HG02678 (cell line): Measurements from ENCODE around the gene TKT.
A peak's percentile ranks its signal among the peaks of the same experiment; 100 is the strongest.
"Not testable (repeated sequence)": the region's sequence is repeated elsewhere in the genome, so short reads cannot be mapped to it uniquely, and the experiment has no call there.

Experiments used
- ATAC-seq: cut with Tn5 transposase; IDR thresholded peaks from one replicate; pipeline ENCODE4 v1.9.1; 2021; ENCODE audit warnings: mild to moderate bottlenecking, moderate library complexity; ENCODE audit not compliant: unreplicated experiment

TKT gene

GRCh38 chr3:53255775-53256703 is at the start of gene TKT:
TKT (minus strand) TSS chr3:53256022; CDS start chr3:53255942, 80 bp downstream.
- peak; percentile 57 for ATAC-seq

GRCh38 chr3:53303957-53304356 is 48.1 kb upstream of the TKT start:
- ATAC-seq = no peak

GRCh38 chr3:53303549-53303948 is 47.7 kb upstream of the TKT start:
- ATAC-seq = no peak

DNA sequence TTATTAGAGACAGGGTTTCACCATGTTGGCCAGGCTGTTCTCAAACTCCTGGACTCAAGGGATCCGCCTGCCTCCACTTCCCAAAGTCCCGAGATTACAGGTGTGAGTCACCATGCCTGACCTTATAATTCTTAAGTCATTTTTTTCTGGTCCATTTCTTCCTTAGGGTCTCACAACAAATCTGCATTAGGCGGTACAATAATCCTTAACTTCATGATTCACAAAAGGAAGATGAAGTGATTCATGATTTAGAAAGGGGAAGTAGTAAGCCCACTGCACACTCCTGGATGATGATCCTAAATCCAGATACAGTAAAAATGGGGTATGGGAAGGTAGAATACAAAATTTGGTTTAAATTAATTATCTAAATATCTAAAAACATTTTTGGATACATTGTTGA is 45.0 kb upstream of the TKT start:
- no peak for ATAC-seq

DNA sequence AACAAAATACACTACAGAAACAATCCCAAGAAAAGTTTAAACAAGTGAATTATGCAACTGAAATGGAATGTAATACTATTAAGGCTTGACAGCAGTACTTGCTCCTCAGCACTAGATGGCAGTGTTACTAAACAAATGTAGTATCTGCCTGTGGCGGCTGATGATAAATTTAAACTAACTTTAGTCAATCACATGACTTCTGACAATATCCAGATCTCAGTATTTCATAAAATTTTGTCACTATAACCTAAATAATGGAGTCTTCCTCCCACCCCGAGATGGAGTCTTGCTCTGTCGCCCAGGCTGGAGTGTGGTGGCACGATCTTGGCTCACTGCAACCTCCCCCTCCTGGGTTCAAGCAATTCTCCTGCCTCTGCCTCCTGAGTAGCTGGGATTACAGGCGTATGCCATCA is 43.8 kb upstream of the TKT start:
- peak; percentile 49 for ATAC-seq

GRCh38 chr3:53295410-53295809 is 39.6 kb upstream of the TKT start:
- ATAC-seq = no peak

- no peak for ATAC-seq
These were observed 38.0 kb upstream of the TKT start for GRCh38 chr3:53293867-53294266.

GRCh38 chr3:53288214-53288613 is 32.4 kb upstream of the TKT start:
- ATAC-seq = no peak

DNA sequence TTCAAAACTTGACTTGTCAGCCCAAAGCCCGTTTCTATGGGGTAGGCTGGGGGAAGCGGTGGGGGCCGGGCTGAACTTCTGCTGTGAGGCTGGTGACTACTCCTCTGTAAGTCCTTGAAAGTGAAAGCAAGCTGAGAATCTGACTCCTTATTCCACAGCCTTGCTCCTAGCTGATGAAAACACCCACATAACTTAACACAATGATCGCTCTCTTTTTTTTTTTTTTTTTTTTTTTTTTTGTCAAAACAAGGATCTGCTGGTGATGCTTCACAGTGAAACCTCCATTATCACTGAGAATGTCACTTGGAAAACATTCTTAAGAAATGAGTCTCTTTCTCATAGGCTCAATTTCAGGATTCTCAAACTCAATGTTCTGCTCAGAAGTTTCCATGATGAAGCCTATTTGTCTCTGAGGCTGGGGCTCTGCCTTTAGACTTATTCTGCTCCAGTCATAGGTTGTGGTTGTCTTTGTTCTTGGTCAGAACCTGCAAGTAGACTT is 31.4 kb upstream of the TKT start:
- no peak for ATAC-seq

- no peak for ATAC-seq
These were observed 30.9 kb upstream of the TKT start for GRCh38 chr3:53286727-53287126.

DNA sequence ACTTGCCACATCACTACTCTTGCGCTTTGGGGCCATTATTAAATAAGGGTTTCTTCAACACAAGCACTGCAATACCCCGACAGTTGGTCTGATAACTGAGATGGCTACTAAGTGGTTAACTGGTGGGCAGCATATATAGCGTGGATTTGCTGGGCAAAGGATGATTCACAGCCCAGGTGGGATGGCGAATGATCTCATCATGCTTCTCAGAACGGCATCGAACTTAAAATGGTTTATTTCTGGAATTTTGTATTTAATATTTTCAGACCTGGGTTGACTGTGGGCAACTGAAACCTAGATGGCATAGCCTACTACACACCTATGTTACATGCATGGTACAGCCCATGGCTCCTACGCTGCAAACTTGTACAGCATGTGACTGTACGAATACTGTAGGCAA is 26.8 kb upstream of the TKT start:
- ATAC-seq = no peak

GRCh38 chr3:53278667-53279066 is 22.8 kb upstream of the TKT start:
- ATAC-seq = no peak

DNA sequence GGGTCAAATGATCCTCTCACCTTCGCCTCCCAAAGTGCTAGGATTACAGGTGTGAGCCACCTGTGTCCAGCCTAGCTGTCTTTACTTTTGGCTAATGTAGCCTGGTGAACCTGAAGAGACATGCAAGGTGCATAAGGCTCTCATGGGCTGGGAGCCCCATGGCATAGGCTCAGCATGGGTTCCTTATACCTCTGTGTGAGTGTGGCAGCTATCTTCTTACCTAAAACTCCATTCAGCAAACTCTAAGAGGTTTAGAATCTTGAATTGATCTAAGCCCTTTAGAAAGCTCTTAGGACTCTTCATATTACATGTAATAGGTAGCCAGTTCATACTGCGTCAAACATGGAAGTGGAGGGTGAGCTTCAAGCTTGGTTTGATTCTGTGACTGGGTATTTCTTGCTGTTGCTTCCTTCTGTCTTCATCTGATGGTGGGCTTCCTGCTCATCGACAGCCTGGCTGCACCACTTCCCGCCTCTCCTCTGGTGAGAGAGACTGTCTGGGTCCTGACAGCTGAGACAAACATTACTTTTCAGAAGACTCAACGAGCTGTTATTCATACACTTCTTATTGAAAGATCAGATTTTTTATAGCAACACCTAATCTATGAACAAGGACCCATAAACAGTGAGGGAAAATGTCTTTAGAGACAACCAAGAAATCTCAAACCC is 19.2 kb upstream of the TKT start:
- ATAC-seq = no peak

- ATAC-seq = no peak
These were observed 17.4 kb upstream of the TKT start for GRCh38 chr3:53273146-53273670.

- peak; percentile 42 for ATAC-seq
These were observed 14.4 kb upstream of the TKT start for GRCh38 chr3:53269888-53270880.

DNA sequence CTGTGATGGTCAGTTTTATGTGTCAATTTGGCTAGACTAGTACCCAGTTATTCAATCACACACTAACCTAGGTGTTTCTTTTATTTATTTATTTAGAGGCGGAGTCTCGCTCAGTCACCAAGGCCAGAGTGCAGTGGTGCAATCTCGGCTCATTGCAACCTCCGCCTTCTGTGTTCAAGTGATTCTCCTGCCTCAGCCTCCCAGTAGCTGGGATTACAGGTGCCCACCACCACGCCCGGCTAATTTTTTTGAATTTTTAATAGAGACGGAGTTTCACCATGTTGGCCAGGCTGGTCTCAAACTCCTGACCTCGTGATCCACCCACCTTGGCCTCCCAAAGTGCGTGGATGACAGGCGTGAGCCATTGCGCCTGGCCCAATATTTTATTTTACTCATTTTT is 13.4 kb upstream of the TKT start:
- ATAC-seq = not testable (repeated sequence)

- no peak for ATAC-seq
These were observed 11.9 kb upstream of the TKT start for GRCh38 chr3:53267766-53268165.

- no peak for ATAC-seq
These were observed 8.9 kb upstream of the TKT start for GRCh38 chr3:53264718-53265117.

- no peak for ATAC-seq
These were observed 8.1 kb upstream of the TKT start for GRCh38 chr3:53263907-53264306.

- no peak for ATAC-seq
These were observed 5.9 kb upstream of the TKT start for GRCh38 chr3:53261712-53262111.
